NB4 (cell line): ENCODE measurements around the gene PFN2.

ENCODE experiments used
- DNase-seq: peaks from one replicate; pipeline ENCODE4 v3.0.0; 2010; ENCODE audit warnings: low read depth
- H3K4me3 ChIP-seq: one replicate; pipeline ENCODE4 v1.5.1; 2011; ENCODE audit warnings: mild to moderate bottlenecking, low read depth, low read length, moderate library complexity
- MAX ChIP-seq: IDR thresholded peaks from 2 replicates; pipeline ENCODE4 v1.6.1; 2011; ENCODE audit warnings: low read depth, low read length
- MYC ChIP-seq: IDR thresholded peaks from 2 replicates; pipeline ENCODE4 v1.6.1; 2011; ENCODE audit warnings: low read depth, low read length
- POLR2A ChIP-seq: IDR thresholded peaks from 2 replicates; pipeline ENCODE4 v1.6.1; 2011; ENCODE audit warnings: mild to moderate bottlenecking; ENCODE audit not compliant: insufficient read length; ENCODE audit errors: extremely low read depth
- TF ChIP-seq, protein P1 (sequence below): IDR thresholded peaks from one replicate; pipeline ENCODE4 v1.5.1; 2012; ENCODE audit warnings: low read depth, low read length

PFN2 gene

GRCh38 chr3:149969940-149970715, 567 bp downstream of the PFN2 start:
- TF ChIP-seq MAX (no peak), MYC (no peak), POLR2A (no peak)
- TF ChIP-seq, protein P1, sequence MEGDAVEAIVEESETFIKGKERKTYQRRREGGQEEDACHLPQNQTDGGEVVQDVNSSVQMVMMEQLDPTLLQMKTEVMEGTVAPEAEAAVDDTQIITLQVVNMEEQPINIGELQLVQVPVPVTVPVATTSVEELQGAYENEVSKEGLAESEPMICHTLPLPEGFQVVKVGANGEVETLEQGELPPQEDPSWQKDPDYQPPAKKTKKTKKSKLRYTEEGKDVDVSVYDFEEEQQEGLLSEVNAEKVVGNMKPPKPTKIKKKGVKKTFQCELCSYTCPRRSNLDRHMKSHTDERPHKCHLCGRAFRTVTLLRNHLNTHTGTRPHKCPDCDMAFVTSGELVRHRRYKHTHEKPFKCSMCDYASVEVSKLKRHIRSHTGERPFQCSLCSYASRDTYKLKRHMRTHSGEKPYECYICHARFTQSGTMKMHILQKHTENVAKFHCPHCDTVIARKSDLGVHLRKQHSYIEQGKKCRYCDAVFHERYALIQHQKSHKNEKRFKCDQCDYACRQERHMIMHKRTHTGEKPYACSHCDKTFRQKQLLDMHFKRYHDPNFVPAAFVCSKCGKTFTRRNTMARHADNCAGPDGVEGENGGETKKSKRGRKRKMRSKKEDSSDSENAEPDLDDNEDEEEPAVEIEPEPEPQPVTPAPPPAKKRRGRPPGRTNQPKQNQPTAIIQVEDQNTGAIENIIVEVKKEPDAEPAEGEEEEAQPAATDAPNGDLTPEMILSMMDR: no peak

GRCh38 chr3:149969110-149969939, 1.4 kb downstream of the PFN2 start:
- TF ChIP-seq, protein P1: no peak
- TF ChIP-seq POLR2A (no peak), MYC (no peak), MAX (no peak)
- DNase-seq: no peak

More at GRCh38 chr3:149969940-149970715, 567 bp downstream of the PFN2 start:
- no peak overlapping the region for H3K4me3 ChIP-seq
- no peak for DNase-seq

DNA sequence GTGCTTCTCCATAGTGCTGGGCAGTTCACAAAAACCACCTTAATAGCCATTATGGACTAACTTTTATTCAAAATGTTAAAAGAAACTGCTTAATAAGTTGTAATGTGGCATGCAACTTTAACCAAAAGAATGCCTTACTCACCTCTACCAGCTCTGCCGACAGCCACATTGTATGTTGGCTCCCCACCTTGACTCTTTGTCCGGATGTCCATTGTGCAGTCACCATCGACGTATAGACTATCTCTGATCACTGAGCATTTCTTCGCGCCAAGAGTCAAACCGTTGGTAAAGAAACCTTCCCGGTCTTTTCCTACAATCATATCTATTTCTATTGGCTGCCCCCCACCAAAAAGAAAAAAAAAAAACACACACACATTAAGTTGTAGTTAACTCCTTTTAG, 2.5 kb downstream of the PFN2 start:
- DNase-seq: no peak
- no peak overlapping the region for H3K4me3 ChIP-seq
- TF ChIP-seq MYC (no peak), MAX (no peak), POLR2A (no peak)
- TF ChIP-seq, protein P1: no peak

More at GRCh38 chr3:149969110-149969939, 1.4 kb downstream of the PFN2 start:
- no peak overlapping the region for H3K4me3 ChIP-seq

- H3K4me3 ChIP-seq: no peak overlapping the region
- TF ChIP-seq, protein P1: no peak
- TF ChIP-seq MAX: no peak
- peak; percentile 49 for DNase-seq
Measured at GRCh38 chr3:149967086-149967685, 3.5 kb downstream of the PFN2 start.

DNA sequence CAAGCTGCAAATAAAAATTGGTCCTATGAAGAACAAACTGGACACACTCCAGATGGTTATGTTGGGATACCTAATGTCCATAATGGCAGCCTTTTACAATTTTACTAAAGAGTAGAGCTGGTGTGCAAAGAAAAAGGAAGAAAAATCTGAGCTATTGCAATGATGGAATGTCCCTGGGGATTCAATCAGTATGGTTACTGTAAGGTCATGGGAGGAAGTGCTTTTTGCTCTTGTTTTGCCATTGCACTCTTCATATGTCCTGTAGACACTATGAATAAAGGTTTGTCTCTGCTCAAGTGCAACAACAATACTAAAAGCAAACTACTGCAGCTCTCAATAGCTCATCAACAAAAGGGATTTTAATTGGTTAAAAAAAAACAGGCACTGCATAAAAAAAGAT, 5.4 kb downstream of the PFN2 start:
- TF ChIP-seq POLR2A (no peak), MYC (no peak), MAX (no peak)
- TF ChIP-seq, protein P1: no peak
- no peak overlapping the region for H3K4me3 ChIP-seq
- peak; percentile 49 for DNase-seq
